Skeletal muscle tissue (tissue), 4 donors: ENCODE measurements around the gene SBF2. TPM values are rescaled to one million over a fixed set of nuclear protein-coding genes. Genes with fewer than 3 reads are reported as not detected.
"Not testable (repeated sequence)": the region's sequence is repeated elsewhere in the genome, so short reads cannot be mapped to it uniquely, and the experiment has no call there.

Experiments
- H3K27ac ChIP-seq: one replicate; pipeline ENCODE4 v1.7.0; 2013; ENCODE audit warnings: mild to moderate bottlenecking, low read depth, low read length, inconsistent platforms
- H3K27me3 ChIP-seq, 3 donors: one replicate each; pipeline ENCODE4 v1.7.0; 2013; ENCODE audit warnings: low read length in 3 of 3; ENCODE audit not compliant: control insufficient read depth in 3 of 3, insufficient read depth in 3 of 3
- H3K36me3 ChIP-seq, 3 donors: one replicate each; pipeline ENCODE4 v1.7.0; 2013; ENCODE audit warnings: low read length in 3 of 3; ENCODE audit not compliant: control insufficient read depth in 3 of 3, insufficient read depth in 3 of 3
- H3K4me1 ChIP-seq, 3 donors: one replicate each; pipeline ENCODE4 v1.7.0; 2013; ENCODE audit warnings: low read length in 3 of 3, mild to moderate bottlenecking in 3 of 3; ENCODE audit not compliant: control insufficient read depth in 3 of 3, insufficient read depth in 3 of 3
- H3K4me3 ChIP-seq, 3 donors: one replicate each; pipeline ENCODE4 v1.7.0; 2013; ENCODE audit warnings: low read length in 3 of 3
- H3K9ac ChIP-seq, 3 donors: one replicate each; pipeline ENCODE4 v1.7.0; 2013; ENCODE audit warnings: low read length in 3 of 3, mild to moderate bottlenecking in 3 of 3, moderate library complexity in 2 of 3, low read depth in 1 of 3
- H3K9me3 ChIP-seq, 3 donors: one replicate each; pipeline ENCODE4 v1.7.0; 2013; ENCODE audit warnings: low read length in 3 of 3; ENCODE audit not compliant: control insufficient read depth in 3 of 3
- total RNA-seq: library from RNA; depleted of rRNA; stranded (reverse); fragments of >200 nt; gene quantifications from one replicate; pipeline ENCODE4 v1.2.3, GENCODE V29; 2014
- donor health status: Osteomylitis.

SBF2 gene
- total RNA-seq, 1 donor from 2014 or later: 34.4 TPM

GRCh38 chr11:9939150-9939549, 354.9 kb downstream of the SBF2 start:
- H3K36me3 ChIP-seq, H3K27me3 ChIP-seq, H3K4me1 ChIP-seq, H3K27ac ChIP-seq, H3K9ac ChIP-seq, H3K9me3 ChIP-seq, H3K4me3 ChIP-seq: not testable (repeated sequence)

- no peaks in the 10 kb centered on the region for H3K9me3 ChIP-seq
- no peaks in the 10 kb centered on the region for H3K27me3 ChIP-seq
- no peaks in the 10 kb centered on the region for H3K4me1 ChIP-seq
- H3K27ac ChIP-seq: no peak overlapping the region
- H3K4me3 ChIP-seq: no peak overlapping the region
- no peaks in the 10 kb centered on the region for H3K36me3 ChIP-seq
- no peak overlapping the region for H3K9ac ChIP-seq
Observed at GRCh38 chr11:9936754-9937153, 357.3 kb downstream of the SBF2 start.

DNA sequence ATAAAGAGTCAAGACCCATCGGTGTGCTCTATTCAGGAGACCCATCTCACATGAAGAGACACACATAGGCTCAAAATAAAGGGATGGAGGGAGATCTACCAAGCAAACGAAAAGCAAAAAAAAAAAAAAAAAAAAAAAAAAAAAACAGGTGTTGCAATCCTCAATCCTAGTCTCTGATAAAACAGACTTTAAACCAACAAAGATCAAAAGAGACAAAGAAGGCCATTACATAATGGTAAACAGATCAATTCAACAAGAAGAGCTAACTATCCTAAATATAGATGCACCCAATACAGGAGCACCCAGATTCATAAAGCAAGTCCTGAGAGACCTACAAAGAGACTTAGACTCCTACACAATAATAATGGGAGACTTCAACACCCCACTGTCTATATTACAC, 361.2 kb downstream of the SBF2 start:
- not testable (repeated sequence) for H3K36me3 ChIP-seq

DNA sequence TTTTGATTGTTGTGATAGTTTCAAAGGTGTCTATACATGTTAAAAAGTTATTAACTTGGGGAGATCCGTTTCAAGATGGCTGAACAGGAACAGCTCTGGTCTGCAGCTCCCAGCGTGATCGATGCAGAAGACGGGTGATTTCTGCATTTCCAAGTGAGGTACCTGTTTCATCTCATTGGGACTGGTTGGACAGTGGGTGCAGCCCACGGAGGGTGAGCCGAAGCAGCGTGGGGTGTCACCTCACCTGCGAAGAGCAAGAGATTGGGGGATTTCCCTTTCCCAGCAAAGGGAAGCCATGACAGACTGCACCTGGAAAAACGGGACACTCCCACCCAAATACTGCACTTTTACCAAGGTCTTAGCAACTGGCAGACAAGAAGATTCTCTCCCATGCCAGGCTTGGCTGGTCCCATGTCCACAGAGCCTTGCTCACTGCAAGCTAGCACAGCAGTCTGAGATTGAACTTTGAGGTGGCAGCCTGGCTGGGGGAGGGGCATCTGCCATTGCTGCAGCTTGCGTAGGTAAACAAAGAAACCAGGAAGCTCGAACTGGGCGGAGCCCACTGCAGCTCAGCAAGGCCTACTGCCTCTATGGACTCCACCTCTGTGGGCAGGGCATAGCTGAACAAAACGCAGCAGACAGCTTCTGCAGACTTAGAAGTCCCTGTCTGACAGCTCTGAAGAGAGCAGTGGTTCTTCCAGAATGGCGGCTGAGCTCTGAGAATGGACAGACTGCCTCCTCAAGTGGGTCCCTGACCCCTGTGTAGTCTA, 363.3 kb downstream of the SBF2 start:
- not testable (repeated sequence) for H3K9ac ChIP-seq, H3K9me3 ChIP-seq, H3K27me3 ChIP-seq, H3K36me3 ChIP-seq, H3K4me3 ChIP-seq, H3K4me1 ChIP-seq, H3K27ac ChIP-seq

More for the DNA sequence above, 361.2 kb downstream of the SBF2 start:
- not testable (repeated sequence) for H3K27me3 ChIP-seq, H3K9ac ChIP-seq, H3K27ac ChIP-seq, H3K9me3 ChIP-seq, H3K4me3 ChIP-seq, H3K4me1 ChIP-seq

- Histone ChIP-seq H3K27ac (no peak overlapping the region), H3K9me3 (no peaks in the 10 kb centered on the region), H3K27me3 (no peaks in the 10 kb centered on the region), H3K9ac (no peak overlapping the region), H3K4me1 (no peaks in the 10 kb centered on the region), H3K4me3 (no peak overlapping the region), H3K36me3 (peaks cover 0 to 5% (median 3%) of the 10 kb centered on the region in 3 donors)
Observed at GRCh38 chr11:9927670-9928069, 366.3 kb downstream of the SBF2 start.

DNA sequence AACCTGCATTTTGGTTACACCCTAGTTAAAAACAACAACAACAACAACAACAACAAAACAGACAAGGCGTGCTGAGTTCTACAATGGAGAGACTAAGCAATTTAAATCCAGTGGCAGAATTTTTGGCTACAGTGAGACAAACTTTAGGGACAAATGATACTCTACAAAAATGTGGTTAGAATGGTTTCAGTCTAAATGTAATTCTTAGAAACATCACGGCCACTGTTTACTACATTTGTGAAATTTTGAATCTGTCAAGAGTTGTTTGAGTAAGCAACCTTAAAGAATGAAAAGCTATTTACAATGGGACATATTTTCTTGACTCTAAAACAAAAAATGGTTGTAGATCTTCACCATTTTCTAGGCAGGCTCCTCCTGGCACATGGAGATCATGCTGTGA, 370.7 kb downstream of the SBF2 start:
- H3K27me3 ChIP-seq: no peaks in the 10 kb centered on the region
- H3K36me3 ChIP-seq: no peaks in the 10 kb centered on the region
- H3K27ac ChIP-seq: no peak overlapping the region
- no peak overlapping the region for H3K9ac ChIP-seq
- no peak overlapping the region for H3K4me3 ChIP-seq
- H3K9me3 ChIP-seq: no peaks in the 10 kb centered on the region
- no peaks in the 10 kb centered on the region for H3K4me1 ChIP-seq

DNA sequence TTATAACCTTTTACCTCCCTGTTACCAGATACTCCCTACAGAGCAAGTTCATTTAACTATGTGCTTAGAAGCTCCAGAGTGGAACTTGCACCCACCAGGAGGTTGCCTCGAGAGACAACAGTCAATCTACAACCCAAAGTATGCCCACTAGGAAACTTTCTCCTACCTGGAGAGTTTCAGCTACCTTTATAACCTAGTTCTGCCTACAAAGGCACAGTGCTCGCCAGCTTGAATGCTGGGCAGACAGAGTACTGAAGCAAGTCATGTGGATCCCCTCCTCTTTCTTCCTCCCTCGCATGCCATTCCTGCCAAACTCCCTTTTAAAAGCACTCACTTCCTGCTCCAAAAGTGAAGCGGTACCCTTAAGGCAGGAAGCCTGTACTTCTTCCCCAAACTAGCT, 371.2 kb downstream of the SBF2 start:
- no peaks in the 10 kb centered on the region for H3K4me1 ChIP-seq
- H3K36me3 ChIP-seq: no peaks in the 10 kb centered on the region
- H3K9ac ChIP-seq: no peak overlapping the region
- no peak overlapping the region for H3K4me3 ChIP-seq
- H3K27me3 ChIP-seq: no peaks in the 10 kb centered on the region
- no peak overlapping the region for H3K27ac ChIP-seq
- no peaks in the 10 kb centered on the region for H3K9me3 ChIP-seq

- H3K4me3 ChIP-seq: no peak overlapping the region
- no peaks in the 10 kb centered on the region for H3K9me3 ChIP-seq
- H3K9ac ChIP-seq: no peak overlapping the region
- no peaks in the 10 kb centered on the region for H3K36me3 ChIP-seq
- no peaks in the 10 kb centered on the region for H3K27me3 ChIP-seq
- H3K27ac ChIP-seq: no peak overlapping the region
- H3K4me1 ChIP-seq: no peaks in the 10 kb centered on the region
Observed at GRCh38 chr11:9916480-9916879, 377.5 kb downstream of the SBF2 start.

GRCh38 chr11:9914064-9914463, 380.0 kb downstream of the SBF2 start:
- H3K9me3 ChIP-seq: no peaks in the 10 kb centered on the region
- no peaks in the 10 kb centered on the region for H3K4me1 ChIP-seq
- H3K4me3 ChIP-seq: no peak overlapping the region
- H3K27me3 ChIP-seq: no peaks in the 10 kb centered on the region
- no peak overlapping the region for H3K27ac ChIP-seq
- H3K9ac ChIP-seq: no peak overlapping the region
- no peaks in the 10 kb centered on the region for H3K36me3 ChIP-seq

DNA sequence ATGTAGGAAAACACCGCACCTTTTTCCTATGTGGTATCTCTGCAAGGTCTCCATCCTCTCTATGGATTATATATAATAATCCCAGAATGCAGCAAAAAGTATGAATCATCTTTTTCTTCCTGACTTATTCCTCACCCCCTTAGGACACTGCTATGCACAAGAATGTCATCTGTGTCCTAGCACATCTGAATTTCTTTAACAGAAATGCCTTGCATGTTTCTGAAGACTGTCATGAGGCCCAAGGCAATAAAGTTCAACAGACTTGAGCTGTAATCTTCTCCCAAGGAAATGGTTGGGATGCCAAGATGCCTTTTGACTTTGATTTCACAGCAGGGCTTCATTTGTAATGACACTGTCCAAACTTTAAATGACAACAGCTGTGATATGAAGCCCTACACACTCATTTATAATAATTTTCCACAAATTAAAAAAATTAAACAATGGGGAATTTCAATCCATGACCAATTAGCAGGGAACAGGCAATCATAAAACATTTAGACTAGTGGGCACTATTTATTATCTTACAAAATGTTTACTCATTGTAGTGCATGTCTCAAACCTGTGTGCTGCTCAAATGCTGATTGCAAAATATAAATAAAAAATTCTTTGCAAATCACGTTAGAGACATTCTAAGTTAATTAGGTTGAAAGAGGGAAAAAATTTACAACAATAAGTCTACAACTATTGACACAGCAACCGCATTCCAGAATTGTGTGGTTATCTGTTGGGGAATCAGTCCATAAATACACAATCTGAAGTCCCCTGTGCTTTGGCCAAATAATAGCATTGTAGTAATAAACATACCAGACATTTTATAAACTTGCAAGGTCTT, 387.8 kb downstream of the SBF2 start:
- Histone ChIP-seq H3K4me3 (no peak overlapping the region), H3K27ac (no peak overlapping the region), H3K9me3 (no peaks in the 10 kb centered on the region), H3K27me3 (no peaks in the 10 kb centered on the region), H3K9ac (no peak overlapping the region), H3K36me3 (no peaks in the 10 kb centered on the region), H3K4me1 (no peaks in the 10 kb centered on the region)
